HG03558 (cell line): ENCODE data around the gene TOLLIP.
"Not testable (repeated sequence)": the region's sequence is repeated elsewhere in the genome, so short reads cannot be mapped to it uniquely, and the experiment has no call there.

Experiments
- ATAC-seq: cut with Tn5 transposase; IDR thresholded peaks from one replicate; pipeline ENCODE4 v1.9.1; 2021; ENCODE audit warnings: moderate number of reproducible peaks; ENCODE audit not compliant: unreplicated experiment; ENCODE audit errors: extremely low read depth

TOLLIP gene

GRCh38 chr11:1344056-1344635, 34.7 kb upstream of the TOLLIP start:
- ATAC-seq: no peak

- ATAC-seq: no peak
These were observed 34.1 kb upstream of the TOLLIP start for GRCh38 chr11:1343391-1344055.

DNA sequence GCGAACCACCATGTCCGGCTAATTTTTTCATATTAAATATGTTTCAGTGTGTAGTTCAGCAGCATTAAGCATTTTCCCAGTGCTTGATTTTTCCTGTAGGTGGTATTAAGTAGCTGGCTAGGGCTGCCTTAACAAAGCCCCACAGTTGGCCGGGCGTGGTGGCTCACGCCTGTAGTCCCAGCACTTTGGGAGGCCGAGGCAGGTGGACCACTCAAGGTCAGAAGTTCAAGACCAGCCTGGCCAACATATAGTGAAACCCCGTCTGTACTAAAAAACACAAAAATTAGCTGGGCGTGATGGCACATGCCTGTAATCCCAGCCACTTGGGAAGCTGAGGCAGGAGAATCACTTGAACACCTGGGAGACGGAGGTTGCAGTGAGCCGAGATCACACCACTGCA, 33.5 kb upstream of the TOLLIP start:
- no peak for ATAC-seq

GRCh38 chr11:1341928-1342524, 32.6 kb upstream of the TOLLIP start:
- ATAC-seq: no peak

GRCh38 chr11:1341226-1341625, 31.8 kb upstream of the TOLLIP start:
- not testable (repeated sequence) for ATAC-seq

- no peak for ATAC-seq
These were observed 30.7 kb upstream of the TOLLIP start for GRCh38 chr11:1340111-1340510.

GRCh38 chr11:1339066-1339675, 29.7 kb upstream of the TOLLIP start:
- no peak for ATAC-seq

DNA sequence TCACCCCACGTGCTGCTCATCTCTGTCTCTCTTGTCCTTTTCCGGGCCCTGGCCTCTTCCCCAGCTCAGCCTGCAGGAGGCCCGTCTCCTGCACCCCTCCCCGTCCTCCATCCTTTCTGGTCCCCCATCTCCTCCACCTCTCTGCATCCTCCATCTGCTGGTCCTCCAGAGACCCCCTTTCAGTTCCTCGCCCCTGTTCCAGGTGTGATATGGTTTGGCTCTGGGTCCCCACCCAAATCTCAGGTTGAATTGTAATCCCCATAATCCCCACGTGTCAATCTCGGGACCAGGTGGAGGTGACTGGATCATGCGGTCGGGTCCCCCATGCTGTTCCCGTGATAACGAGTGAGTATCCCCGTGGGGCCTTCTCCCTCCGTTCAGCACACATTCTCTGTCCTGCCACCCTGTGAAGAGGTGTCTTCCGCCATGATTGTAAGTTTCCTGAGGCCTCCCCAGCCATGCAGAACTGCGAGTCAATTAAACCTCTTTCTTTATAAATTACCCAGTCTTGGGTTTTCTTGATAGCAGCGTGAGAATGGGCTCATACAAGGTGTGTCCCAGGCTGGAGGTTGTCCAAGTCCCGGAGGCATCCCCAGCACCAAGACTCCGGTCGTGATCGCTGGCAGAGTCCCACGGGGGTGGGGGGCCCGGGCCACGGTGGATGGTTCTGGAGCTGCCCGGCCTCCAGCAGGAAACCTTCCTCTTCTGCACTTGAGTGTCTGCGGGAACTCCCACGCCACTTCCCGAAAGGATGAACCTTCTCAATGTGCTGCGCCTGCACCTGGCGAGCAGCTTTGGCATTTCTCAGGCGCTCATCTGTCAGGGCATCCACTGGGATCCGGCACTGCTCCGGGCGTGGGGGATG, 29.0 kb upstream of the TOLLIP start:
- ATAC-seq: no peak

DNA sequence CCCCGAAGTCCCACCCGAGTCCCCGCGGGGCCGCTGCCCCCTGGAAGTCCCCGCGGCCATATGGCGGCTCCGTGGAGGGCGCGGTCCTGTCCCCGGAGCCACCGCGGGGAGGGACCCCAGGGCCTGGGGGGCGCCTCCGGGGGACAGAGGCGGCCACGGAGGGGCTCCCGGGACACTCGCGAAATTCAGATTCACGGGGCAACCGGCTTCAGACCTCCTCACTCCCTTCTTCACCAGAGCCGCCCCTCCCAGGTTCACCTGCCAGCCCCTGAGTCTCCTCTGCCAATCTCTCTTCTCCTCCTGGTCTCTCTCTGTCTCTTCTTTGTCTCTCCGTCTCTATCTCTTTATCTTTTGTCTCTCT, 28.2 kb upstream of the TOLLIP start:
- ATAC-seq: no peak

DNA sequence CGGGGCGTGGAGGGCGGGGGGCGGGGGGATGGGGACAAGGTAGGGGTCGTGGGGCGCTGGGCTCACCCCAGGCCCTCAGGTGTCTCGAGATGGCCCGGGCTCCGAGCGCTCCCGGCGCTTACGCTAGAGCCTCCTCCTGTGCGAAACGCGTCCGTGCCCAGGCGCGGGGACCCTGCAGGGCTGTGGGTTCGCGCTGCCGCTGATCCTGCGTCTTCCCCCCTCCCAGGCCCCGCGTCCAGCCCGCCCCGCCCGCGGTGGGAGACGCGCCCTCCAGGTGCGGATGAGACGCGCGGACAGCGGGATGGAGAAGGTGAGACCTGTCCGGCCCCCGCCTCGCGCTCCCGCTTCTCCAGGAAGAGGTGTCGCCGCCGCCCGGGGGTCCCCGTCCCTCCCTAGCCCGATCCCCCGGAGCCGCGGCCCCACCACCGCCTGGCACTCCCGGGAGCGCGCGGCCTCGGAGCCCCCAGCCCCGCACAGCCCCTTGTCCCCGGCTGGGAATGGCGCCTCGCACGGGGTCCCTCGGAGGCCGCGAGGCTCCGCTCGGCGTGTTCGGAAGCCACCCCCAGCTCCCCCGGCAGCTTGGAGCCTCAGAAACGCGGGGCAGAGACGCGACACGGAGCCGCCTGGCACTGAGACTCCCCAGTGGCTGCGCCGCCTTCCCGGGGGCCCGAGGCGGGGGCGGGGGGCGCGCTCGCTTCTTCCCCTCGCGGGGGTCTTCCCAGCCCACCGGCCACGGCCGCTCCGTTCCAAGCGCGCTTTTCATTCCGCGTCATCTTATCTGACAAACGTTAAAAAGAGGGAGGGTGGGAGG, 27.6 kb upstream of the TOLLIP start:
- no peak for ATAC-seq

- ATAC-seq: no peak
These were observed 26.7 kb upstream of the TOLLIP start for GRCh38 chr11:1335811-1336761.

DNA sequence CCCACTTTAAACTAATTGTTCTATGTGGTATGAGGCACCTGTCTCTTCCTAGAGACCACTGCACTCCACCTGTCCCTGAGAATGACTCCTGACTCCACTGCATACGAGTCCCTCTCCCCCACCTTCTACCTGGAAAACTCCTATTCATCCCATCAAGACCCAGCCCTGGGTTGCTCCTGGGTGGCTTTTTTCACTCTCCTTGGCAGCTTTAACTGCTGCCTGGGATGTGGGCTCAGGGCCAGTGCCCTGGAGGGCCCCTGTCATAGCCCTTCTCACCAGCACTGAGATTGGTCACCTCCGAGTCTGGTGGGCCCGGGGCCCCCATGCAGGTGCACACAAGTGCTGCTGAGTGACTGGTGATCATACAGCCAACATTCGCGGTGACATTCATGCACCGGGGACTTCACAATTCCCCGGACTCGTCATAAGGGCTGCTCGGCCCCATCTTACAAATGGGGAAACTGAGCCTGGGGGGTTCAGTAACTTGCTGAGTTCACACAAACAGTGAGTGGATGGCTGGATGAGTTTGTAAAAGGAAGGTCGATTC, 25.9 kb upstream of the TOLLIP start:
- ATAC-seq: no peak

- ATAC-seq: no peak
These were observed 24.4 kb upstream of the TOLLIP start for GRCh38 chr11:1333860-1334259.

GRCh38 chr11:1333091-1333772, 23.8 kb upstream of the TOLLIP start:
- ATAC-seq: no peak

DNA sequence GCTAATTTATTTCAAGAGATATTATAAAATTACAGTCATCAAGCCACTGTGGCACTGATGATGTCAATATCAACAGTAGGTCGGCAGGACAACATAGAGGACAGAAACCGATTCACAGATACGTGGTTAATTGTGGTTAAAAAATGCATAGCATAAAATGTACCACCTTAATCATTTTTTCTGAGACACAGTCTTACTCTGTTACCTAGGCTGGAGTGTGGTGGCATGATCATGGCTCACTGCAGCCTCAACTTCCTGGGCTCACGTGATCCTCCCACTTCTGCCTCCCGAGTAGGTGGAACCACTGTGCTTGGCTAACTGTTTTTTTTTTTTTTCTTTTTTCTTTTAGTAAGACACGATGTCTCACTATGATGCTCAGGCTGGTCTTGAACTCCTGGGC, 21.0 kb upstream of the TOLLIP start:
- ATAC-seq: no peak

DNA sequence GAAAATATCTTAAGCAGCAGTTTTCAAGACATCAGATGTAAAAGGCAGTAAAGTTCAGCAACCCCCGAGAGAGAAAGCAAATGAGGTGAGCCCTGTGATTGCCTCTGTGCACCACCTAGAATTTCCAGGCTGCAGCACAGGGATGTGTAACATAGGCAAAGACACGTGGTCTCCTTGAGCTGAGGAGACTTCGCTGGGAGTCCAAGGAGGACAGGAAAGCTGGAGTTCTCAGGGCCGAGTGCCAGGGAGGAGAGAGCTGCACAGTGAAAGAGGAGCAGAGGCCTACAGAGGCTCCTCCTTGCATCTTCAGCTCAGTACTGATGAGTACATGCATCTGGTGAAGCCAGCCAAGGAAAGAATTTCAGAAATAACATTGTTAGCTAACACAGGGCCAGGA, 17.6 kb upstream of the TOLLIP start:
- ATAC-seq: no peak

GRCh38 chr11:1326435-1327063, 17.1 kb upstream of the TOLLIP start:
- ATAC-seq: no peak
